Keratinocyte (primary cell): ENCODE results near the gene SDCCAG8. TPM values are rescaled to one million over a fixed set of nuclear protein-coding genes. Genes with fewer than 3 reads are reported as not detected.
A peak's percentile ranks its signal among the peaks of the same experiment; 100 is the strongest.

Experiments used
- DNase-seq: peaks from one replicate; pipeline ENCODE4 v3.0.0-alpha.2; 2011; ENCODE audit warnings: low read depth, missing footprints, low spot score
- FAIRE-seq: peaks from 2 replicates; lab custom pipeline; 2011; peaks lifted over from hg19 to GRCh38; lab: Jason Lieb, UNC
- H2AFZ ChIP-seq: 2 replicates; pipeline ENCODE4 v1.6.0; 2012; ENCODE audit warnings: low read length, control low read depth, inconsistent platforms; ENCODE audit not compliant: control insufficient read depth
- H3K27ac ChIP-seq: 2 replicates; pipeline ENCODE4 v1.5.1; 2011; ENCODE audit warnings: low read length; ENCODE audit not compliant: control insufficient read depth, insufficient read depth
- H3K27me3 ChIP-seq: 3 replicates; pipeline ENCODE4 v1.6.0; 2011; ENCODE audit warnings: low read length; ENCODE audit not compliant: control insufficient read depth, insufficient read depth; ENCODE audit errors: extremely low read depth
- H3K36me3 ChIP-seq, 2 experiments: 2 replicates in 1 of 2; 3 replicates in 1 of 2; pipeline ENCODE4 v1.5.1; 2011; ENCODE audit warnings: low read length in 2 of 2, mild to moderate bottlenecking in 1 of 2; ENCODE audit not compliant: control insufficient read depth in 2 of 2, insufficient read depth in 2 of 2; ENCODE audit errors: extremely low read depth in 1 of 2
- H3K4me1 ChIP-seq: 3 replicates; pipeline ENCODE4 v1.5.1; 2011; ENCODE audit warnings: low read length; ENCODE audit not compliant: control insufficient read depth, insufficient read depth; ENCODE audit errors: extremely low read depth
- H3K4me2 ChIP-seq: 3 replicates; pipeline ENCODE4 v1.6.0; 2011; ENCODE audit warnings: low read depth, low read length; ENCODE audit not compliant: control insufficient read depth, insufficient read depth; ENCODE audit errors: extremely low read depth
- H3K4me3 ChIP-seq, 3 experiments: fragments of 200-600 bp in 1 of 3; sonication (generic) in 1 of 3; 2 replicates in 2 of 3; 3 replicates in 1 of 3; pipeline ENCODE4 v1.5.1; 2011 to 2016; ENCODE audit warnings: low read length in 3 of 3, mild to moderate bottlenecking in 3 of 3, control low read depth in 2 of 3, inconsistent platforms in 1 of 3, low read depth in 1 of 3, mixed read lengths in 1 of 3, mixed run types in 1 of 3, moderate library complexity in 1 of 3; ENCODE audit not compliant: control insufficient read depth in 2 of 3, insufficient read depth in 2 of 3; ENCODE audit errors: extremely low read depth in 1 of 3
- H3K79me2 ChIP-seq: 2 replicates; pipeline ENCODE4 v1.6.0; 2012; ENCODE audit warnings: low read length; ENCODE audit not compliant: control insufficient read depth, insufficient read depth
- H3K9ac ChIP-seq: 3 replicates; pipeline ENCODE4 v1.6.0; 2011; ENCODE audit warnings: low read length; ENCODE audit not compliant: control insufficient read depth, insufficient read depth; ENCODE audit errors: extremely low read depth
- H3K9me1 ChIP-seq: 3 replicates; pipeline ENCODE4 v1.6.0; 2011; ENCODE audit warnings: low read length; ENCODE audit not compliant: control insufficient read depth, insufficient read depth; ENCODE audit errors: extremely low read depth
- H3K9me3 ChIP-seq: 2 replicates; pipeline ENCODE4 v1.5.1; 2012; ENCODE audit warnings: low read depth, low read length; ENCODE audit not compliant: control insufficient read depth
- H4K20me1 ChIP-seq: 3 replicates; pipeline ENCODE4 v1.6.0; 2011; ENCODE audit warnings: low read length; ENCODE audit not compliant: control insufficient read depth, insufficient read depth; ENCODE audit errors: extremely low read depth
- EZH2 ChIP-seq: IDR thresholded peaks from one replicate; pipeline ENCODE4 v1.6.1; 2012; ENCODE audit warnings: inconsistent platforms, mild to moderate bottlenecking, low read length, moderate library complexity
- dilution Hi-C: fragments of 300-500 bp; cut with MboI; formaldehyde crosslinking; loops from one replicate; pipeline ENCODE4 v1.7.0; 2020; ENCODE audit warnings: low sequenced_read_pairs; ENCODE audit not compliant: extremely low pct_ligation_motif_present
- polyA plus RNA-seq, 5 experiments: library from polyadenylated mRNA; depleted of rRNA in 3 of 5; stranded (reverse) in 3 of 5; stranded (forward) in 1 of 5; unstranded in 1 of 5; fragments of >200 nt; gene quantifications; 1 replicate in 1 of 5; 2 replicates in 3 of 5; 3 replicates in 1 of 5; pipeline versions ENCODE4 v1.2.1 to v1.2.3, GENCODE V29; 2011 to 2012; ENCODE audit warnings: missing spikeins in 2 of 5, low read depth in 1 of 5, low replicate concordance in 1 of 5
- TF ChIP-seq, protein P1 (sequence below), 3 experiments: IDR thresholded peaks in 1 of 3; conservative IDR thresholded peaks in 1 of 3; optimal IDR thresholded peaks in 1 of 3; 2 replicates in 2 of 3; 3 replicates in 1 of 3; pipeline versions ENCODE3 to v1.5.1; 2011; ENCODE audit warnings: low read length in 3 of 3, mild to moderate bottlenecking in 3 of 3, moderate library complexity in 2 of 3, control low read depth in 1 of 3, inconsistent platforms in 1 of 3; ENCODE audit not compliant: insufficient read depth in 2 of 3; ENCODE audit errors: extremely low read depth in 1 of 3

Gene SDCCAG8
- polyA plus RNA-seq, 1 donor (not counting 4 experiments of a cell fraction or from before 2014, with no cell fraction given), result 61.6 TPM

DNA sequence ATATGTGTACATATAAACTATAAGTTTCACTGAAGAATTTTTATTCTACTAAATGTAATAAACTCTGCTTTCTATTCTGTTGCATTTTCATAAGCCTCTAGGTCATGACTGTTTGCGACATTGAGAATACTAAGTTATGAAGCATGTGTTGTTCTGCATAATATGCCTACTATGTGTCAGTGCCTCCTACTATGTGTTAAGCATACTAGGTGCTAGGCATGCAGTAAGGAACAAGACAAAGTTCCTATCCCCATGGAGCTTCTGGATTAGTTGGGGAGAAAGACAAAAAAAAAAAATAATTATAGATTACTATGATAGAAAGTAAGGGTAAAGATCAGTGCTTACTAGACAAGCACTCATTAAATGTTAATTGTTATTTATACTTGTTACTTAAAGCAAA, 1.3 kb downstream of the SDCCAG8 start:
- Histone ChIP-seq H3K36me3 (peaks cover 0 to 3% of the 10 kb centered on the region in 2 experiments), H2AFZ (no peak overlapping the region), H3K4me2 (peak overlapping the region; percentile 95), H3K4me3 (peak overlapping the region in 2 of 3 experiments; percentile 96), H4K20me1 (no peaks in the 10 kb centered on the region), H3K4me1 (peaks cover 22% of the 10 kb centered on the region), H3K9me1 (no peaks in the 10 kb centered on the region), H3K27me3 (no peaks in the 10 kb centered on the region), H3K9me3 (no peaks in the 10 kb centered on the region), H3K79me2 (peaks cover 74% of the 10 kb centered on the region), H3K9ac (peak overlapping the region; percentile 74), H3K27ac (peak overlapping the region; percentile 91)
- FAIRE-seq (no peak), DNase-seq (no peak)
- dilution Hi-C loops, result no loop called here
- TF ChIP-seq, protein P1, sequence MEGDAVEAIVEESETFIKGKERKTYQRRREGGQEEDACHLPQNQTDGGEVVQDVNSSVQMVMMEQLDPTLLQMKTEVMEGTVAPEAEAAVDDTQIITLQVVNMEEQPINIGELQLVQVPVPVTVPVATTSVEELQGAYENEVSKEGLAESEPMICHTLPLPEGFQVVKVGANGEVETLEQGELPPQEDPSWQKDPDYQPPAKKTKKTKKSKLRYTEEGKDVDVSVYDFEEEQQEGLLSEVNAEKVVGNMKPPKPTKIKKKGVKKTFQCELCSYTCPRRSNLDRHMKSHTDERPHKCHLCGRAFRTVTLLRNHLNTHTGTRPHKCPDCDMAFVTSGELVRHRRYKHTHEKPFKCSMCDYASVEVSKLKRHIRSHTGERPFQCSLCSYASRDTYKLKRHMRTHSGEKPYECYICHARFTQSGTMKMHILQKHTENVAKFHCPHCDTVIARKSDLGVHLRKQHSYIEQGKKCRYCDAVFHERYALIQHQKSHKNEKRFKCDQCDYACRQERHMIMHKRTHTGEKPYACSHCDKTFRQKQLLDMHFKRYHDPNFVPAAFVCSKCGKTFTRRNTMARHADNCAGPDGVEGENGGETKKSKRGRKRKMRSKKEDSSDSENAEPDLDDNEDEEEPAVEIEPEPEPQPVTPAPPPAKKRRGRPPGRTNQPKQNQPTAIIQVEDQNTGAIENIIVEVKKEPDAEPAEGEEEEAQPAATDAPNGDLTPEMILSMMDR (optimal IDR thresholded peaks at IDR 0.05 in 1 of 3, IDR thresholded peaks at IDR 0.05 in 1 of 3, conservative IDR thresholded peaks at IDR 0.05 in 1 of 3; ENCODE audit: extremely low read depth in 1 of 3, insufficient read depth in 2 of 3, low read length in 3 of 3), result no peak
- no peak for TF ChIP-seq EZH2

DNA sequence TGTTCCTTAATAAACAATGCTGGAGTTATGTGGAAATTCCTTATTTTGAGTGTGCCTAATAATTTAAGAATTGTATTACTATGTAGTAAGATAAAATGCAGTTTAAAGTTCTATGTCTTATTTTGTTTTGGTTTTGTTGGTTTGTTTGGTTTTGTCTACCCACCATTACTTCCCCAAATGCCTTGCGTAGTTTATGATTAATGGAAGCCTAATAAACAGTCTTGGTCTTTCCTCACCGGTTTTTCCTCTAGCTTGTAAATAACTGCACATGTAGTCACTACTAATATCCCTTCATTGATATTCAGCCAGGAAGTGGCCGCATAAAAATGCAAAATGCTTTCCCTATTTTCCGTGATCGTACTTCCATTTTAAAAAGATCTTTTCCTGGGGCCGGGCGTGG, 2.9 kb downstream of the SDCCAG8 start:
- no peaks in the 10 kb centered on the region for H3K9me3 ChIP-seq
- dilution Hi-C loops, result no loop called here
- H3K4me1 ChIP-seq, result peaks cover 22% of the 10 kb centered on the region
- DNase-seq (no peak), FAIRE-seq (no peak)
- H3K9ac ChIP-seq, result no peak overlapping the region
- H3K27ac ChIP-seq, result no peak overlapping the region
- no peak for TF ChIP-seq EZH2
- TF ChIP-seq, protein P1 (optimal IDR thresholded peaks at IDR 0.05 in 1 of 3, IDR thresholded peaks at IDR 0.05 in 1 of 3, conservative IDR thresholded peaks at IDR 0.05 in 1 of 3; ENCODE audit: extremely low read depth in 1 of 3, insufficient read depth in 2 of 3, low read length in 3 of 3), result no peak
- no peaks in the 10 kb centered on the region for H3K27me3 ChIP-seq
- H3K79me2 ChIP-seq, result peaks cover 76% of the 10 kb centered on the region
- no peaks in the 10 kb centered on the region for H3K9me1 ChIP-seq
- no peak overlapping the region for H3K4me3 ChIP-seq
- no peak overlapping the region for H3K4me2 ChIP-seq
- H4K20me1 ChIP-seq, result no peaks in the 10 kb centered on the region
- H3K36me3 ChIP-seq, result peaks cover 2 to 3% of the 10 kb centered on the region in 2 experiments
- no peak overlapping the region for H2AFZ ChIP-seq
